RWPE2 (cell line): Measurements from ENCODE around the gene DCLRE1B.

Experiments used
- ATAC-seq: fragments of 200-7000 bp; cut with Tn5 transposase; 3 replicates; pipeline ENCODE4 v1.9.1; 2021; ENCODE audit warnings: low read depth
- DNase-seq: peaks from one replicate; pipeline ENCODE4 v3.0.0-alpha.2; 2020; ENCODE audit warnings: low spot score
- H3K27ac ChIP-seq: fragments of 450-650 bp; 2 replicates; pipeline ENCODE4 v1.5.1; 2017; ENCODE audit warnings: mild to moderate bottlenecking; ENCODE audit not compliant: poor library complexity, severe bottlenecking
- H3K27me3 ChIP-seq: fragments of 250-450 bp; sonication (Bioruptor Pico); 2 replicates; pipeline ENCODE4 v1.5.1; 2021; ENCODE audit warnings: mild to moderate bottlenecking, moderate library complexity; ENCODE audit not compliant: insufficient read depth, poor library complexity, severe bottlenecking
- H3K36me3 ChIP-seq: fragments of 250-450 bp; sonication (Bioruptor Pico); 2 replicates; pipeline ENCODE4 v1.5.1; 2020; ENCODE audit warnings: low read depth, mild to moderate bottlenecking, moderate library complexity
- H3K4me1 ChIP-seq: fragments of 250-450 bp; sonication (Bioruptor Pico); 2 replicates; pipeline ENCODE4 v1.5.1; 2021; ENCODE audit warnings: mild to moderate bottlenecking, moderate library complexity; ENCODE audit not compliant: insufficient read depth, poor library complexity, severe bottlenecking
- H3K4me3 ChIP-seq: fragments of 250-450 bp; sonication (Bioruptor Pico); 2 replicates; pipeline ENCODE4 v1.5.1; 2021; ENCODE audit warnings: mild to moderate bottlenecking, moderate library complexity; ENCODE audit not compliant: severe bottlenecking
- H3K9me3 ChIP-seq: fragments of 250-450 bp; sonication (Bioruptor Pico); 2 replicates; pipeline ENCODE4 v1.5.1; 2021; ENCODE audit warnings: mild to moderate bottlenecking, moderate library complexity; ENCODE audit not compliant: severe bottlenecking
- CTCF ChIP-seq: fragments of 450-650 bp; IDR thresholded peaks from one replicate; pipeline ENCODE4 v1.5.1; 2017; ENCODE audit warnings: mild to moderate bottlenecking, moderate library complexity; ENCODE audit not compliant: poor library complexity, severe bottlenecking

The DCLRE1B gene

GRCh38 chr1:113912594-113913311, 7.6 kb downstream of the DCLRE1B start:
- Histone ChIP-seq H3K36me3 (peaks cover 60% of the 10 kb centered on the region), H3K4me1 (no peaks in the 10 kb centered on the region), H3K9me3 (no peaks in the 10 kb centered on the region), H3K4me3 (no peak overlapping the region), H3K27me3 (no peaks in the 10 kb centered on the region), H3K27ac (no peak overlapping the region)
- TF ChIP-seq CTCF: no peak
- DNase-seq (no peak), ATAC-seq (no peak)

GRCh38 chr1:113913312-113913668, 8.2 kb downstream of the DCLRE1B start:
- Histone ChIP-seq H3K27me3 (no peaks in the 10 kb centered on the region), H3K4me3 (no peak overlapping the region), H3K4me1 (no peaks in the 10 kb centered on the region), H3K27ac (no peak overlapping the region), H3K36me3 (peaks cover 55% of the 10 kb centered on the region), H3K9me3 (no peaks in the 10 kb centered on the region)
- ATAC-seq: no peak
- DNase-seq: no peak
- TF ChIP-seq CTCF: no peak

GRCh38 chr1:113913887-113914664, 8.9 kb downstream of the DCLRE1B start:
- Histone ChIP-seq H3K27ac (no peak overlapping the region), H3K27me3 (no peaks in the 10 kb centered on the region), H3K36me3 (peaks cover 47% of the 10 kb centered on the region), H3K9me3 (no peaks in the 10 kb centered on the region), H3K4me3 (no peak overlapping the region), H3K4me1 (no peaks in the 10 kb centered on the region)
- ATAC-seq (no peak), DNase-seq (no peak)
- no peak for TF ChIP-seq CTCF

GRCh38 chr1:113916974-113917373, 11.8 kb downstream of the DCLRE1B start:
- peaks cover 18% of the 10 kb centered on the region for H3K36me3 ChIP-seq
- TF ChIP-seq CTCF: no peak
- no peak overlapping the region for H3K27ac ChIP-seq
- ATAC-seq (peak; percentile 17; the same call in 1 of the 3 replicates), DNase-seq (no peak)
- no peak overlapping the region for H3K4me3 ChIP-seq
- H3K4me1 ChIP-seq: no peaks in the 10 kb centered on the region
- no peaks in the 10 kb centered on the region for H3K27me3 ChIP-seq
- no peaks in the 10 kb centered on the region for H3K9me3 ChIP-seq
